Peyer's patch (tissue), 4 donors: Measurements from ENCODE around the gene GPR183.

Source experiments
- CTCF ChIP-seq, 6 experiments: fragments of 450-650 bp in 4 of 6; fragments of 200-600 bp in 2 of 6; sonication (generic) in 1 of 6; IDR thresholded peaks; one replicate each; pipeline ENCODE4 v1.5.1; 2017 to 2019; ENCODE audit warnings: antibody characterized with exemption in 6 of 6, mild to moderate bottlenecking in 3 of 6, moderate library complexity in 1 of 6
- POLR2A ChIP-seq, 2 donors: fragments of 450-650 bp; IDR thresholded peaks; one replicate each; pipeline ENCODE4 v1.5.1; 2017; ENCODE audit warnings: antibody characterized with exemption in 2 of 2, mild to moderate bottlenecking in 2 of 2, moderate library complexity in 2 of 2

GRCh38 chr13:99320693-99321481 lies 13.7 kb upstream of the GPR183 start:
- TF ChIP-seq CTCF (IDR thresholded peaks at IDR 0.05) (no peak), POLR2A (IDR thresholded peaks at IDR 0.05) (no peak)
